SHP77 treated with DMSO at 0.1 percent for 48 hours (cell line): Measurements from ENCODE around the gene ZNF358.

Experiments
- DNase-seq: peaks from one replicate; lab custom pipeline; 2025; lab: John Stamatoyannopoulos, UW

ZNF358 gene

DNA sequence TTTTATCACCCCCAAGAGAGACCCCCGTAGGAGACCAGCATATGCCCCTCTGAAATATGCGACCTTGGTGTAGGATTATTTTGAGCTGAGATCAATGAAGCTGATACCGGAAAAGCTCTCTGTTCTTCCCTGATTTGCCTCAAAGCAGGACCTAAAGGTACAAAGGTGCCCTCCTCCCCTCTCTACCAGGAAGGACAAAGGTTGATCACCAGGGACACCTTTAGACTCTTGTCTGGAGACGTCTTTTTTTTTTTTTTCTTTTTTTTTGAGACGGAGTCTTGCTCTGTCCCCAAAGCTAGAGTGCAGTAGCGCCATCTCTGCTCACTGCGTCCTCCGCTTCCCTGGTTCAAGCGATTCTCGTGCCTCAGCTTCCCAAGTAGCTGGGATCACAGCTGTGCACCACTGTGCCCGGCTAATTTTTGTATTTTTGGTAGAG is 26.3 kb upstream of the ZNF358 start:
- no peak for DNase-seq

DNA sequence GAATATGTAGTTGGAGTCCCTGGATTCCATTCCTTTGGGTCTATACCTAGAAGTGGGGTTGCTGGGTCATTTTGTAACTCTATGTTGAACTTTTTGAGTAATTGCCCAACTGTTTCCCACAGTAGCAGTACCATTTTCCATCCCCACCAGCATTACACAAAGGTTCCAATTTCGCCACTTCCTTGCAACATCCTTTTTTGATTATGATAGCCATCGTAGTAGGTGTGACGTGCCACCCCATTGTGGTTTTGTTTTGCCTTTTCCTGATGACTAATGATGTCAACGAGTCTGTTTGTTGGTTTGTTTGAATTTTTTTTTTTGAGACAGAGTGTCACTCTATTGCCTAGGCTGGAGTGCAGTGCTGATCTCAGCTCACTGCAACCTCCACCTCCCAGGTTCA is 23.8 kb upstream of the ZNF358 start:
- DNase-seq, result no peak

DNA sequence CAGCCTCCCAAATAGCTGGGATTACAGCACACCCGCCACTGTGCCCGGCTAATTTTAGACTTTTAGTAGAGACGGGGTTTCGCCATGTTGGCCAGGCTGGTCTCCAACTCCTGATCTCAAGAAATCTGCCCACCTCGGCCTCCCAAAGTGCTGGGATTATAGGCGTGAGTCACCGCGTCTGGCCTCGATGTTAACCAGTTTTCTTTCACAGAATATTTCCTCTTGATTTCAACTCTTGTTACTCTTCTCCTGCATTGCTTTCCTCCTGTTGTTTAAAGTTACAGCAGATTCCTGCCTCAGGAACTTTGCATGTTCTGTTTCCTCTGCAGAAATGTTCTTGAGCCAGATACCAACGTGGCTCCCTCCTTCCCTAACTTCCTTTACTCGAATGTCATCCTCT is 23.3 kb upstream of the ZNF358 start:
- DNase-seq, result no peak

DNA sequence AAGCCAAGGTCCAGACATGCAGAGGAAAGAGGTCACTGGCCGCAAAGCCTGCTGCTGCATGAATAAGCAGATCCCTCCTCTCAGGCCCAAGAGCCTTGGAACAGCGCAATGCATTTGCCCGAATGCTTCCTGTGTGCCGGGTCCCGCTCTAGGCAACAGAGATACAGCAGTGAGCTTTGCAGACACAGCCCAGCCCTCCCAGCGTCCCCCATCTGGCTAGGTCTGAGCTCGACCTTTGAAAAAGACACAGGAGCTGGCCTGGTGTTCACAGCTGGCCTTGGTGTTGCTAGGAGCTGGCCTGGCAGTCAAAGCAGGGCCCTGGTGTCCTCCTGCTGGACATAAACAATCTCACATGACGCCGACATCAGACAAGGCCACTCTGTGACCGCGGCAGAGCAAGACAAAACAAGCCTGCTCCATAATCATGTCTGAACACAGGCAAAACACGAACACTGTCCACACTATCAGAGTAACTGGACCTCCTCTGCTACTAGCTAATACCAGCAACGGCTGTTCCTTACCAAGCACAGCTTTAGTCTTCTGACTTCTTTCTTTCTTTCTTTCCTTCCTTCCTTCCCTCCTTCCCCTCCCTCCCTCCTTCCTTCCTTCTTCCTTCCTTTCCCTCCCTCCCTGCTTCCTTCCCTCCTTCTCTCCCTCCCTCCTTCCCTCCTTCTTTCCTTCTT is 21.3 kb upstream of the ZNF358 start:
- DNase-seq, result peak; percentile 13

DNA sequence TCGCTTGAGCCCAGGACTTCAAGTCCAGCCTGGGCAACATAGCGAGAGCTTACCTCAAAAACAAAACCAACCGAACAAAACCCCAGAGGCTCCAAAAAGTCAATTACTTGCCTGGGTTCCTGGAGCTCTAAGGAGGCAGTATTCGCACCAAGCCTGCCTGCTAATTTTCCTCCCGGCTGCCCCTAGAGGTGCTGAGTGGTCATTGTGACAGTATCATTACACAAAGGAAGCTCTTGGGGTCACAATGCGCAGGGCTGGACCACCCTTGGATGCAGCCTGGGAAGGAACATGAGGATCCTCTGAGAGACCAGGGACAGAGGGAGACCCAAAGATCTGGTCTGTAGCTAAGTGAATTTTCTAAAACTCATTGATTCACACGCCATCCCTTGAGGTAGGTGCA is 18.6 kb upstream of the ZNF358 start:
- DNase-seq, result no peak

DNA sequence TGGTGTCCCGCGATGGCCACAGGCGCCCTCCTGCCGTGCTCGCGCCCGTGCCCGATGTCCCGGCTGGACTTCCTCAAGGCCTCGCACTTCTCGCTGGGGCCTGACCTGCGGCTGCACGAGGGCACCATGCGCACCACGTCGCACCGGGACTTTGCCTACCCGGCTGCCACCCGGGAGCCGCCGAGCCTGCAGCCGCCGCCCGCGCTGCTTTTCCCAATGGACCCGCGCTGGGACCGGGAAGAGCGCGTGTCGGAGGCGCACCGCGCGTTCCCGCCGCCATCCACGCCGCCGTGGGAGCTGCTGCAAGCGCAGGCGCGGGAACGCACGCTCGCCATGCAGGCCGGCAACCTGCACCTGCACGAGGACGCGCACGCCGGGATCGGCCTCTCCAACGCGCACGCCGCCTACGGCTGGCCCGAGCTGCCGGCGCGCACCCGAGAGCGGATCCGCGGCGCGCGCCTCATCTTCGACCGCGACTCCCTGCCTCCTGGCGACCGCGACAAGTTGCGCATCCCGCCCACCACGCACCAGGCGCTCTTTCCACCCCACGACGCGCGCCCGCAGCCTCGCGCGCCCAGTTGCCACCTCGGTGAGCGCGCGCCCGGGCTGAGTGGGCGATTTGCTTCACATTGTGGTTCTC is 15.0 kb upstream of the ZNF358 start:
- peak; percentile 51 for DNase-seq

DNA sequence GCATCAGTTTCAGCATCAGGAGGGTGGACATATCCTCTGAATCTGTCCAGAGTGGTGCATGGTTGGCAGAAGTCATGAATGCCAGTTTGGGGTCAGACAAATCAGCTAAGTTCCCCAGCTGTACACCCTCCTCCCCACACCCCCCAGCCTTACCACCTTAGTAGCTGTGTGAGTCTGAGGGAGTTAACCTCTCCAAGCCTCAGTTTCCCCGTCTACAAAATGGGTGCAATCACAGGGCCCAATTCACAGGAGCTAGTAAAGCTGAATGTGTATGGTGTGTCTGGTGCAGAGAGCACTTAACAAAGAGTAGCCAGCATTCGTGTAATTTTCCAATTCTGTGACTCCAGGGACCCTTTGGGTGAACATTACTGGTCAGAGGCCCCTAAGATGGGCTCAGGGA is 13.4 kb upstream of the ZNF358 start:
- no peak for DNase-seq

DNA sequence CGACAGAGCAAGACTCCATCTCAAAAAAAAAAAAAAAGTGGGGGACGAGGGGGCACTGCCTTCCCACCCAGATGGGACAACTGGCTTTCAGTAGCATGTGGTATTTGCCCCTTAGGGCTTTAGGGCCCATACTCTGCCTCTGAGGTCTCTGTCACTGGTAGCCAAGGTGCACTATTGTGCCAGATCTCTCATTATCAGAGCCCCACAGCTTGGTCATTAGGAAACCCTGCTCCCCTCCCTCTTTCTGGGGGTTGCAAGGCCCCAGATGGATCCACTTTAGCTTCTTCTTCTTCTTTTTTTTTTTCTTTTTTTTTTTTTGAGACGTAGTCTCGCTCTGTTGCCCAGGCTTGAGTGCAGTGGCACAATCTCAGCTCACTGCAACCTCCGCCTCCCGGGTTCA is 11.2 kb upstream of the ZNF358 start:
- DNase-seq, result no peak

DNA sequence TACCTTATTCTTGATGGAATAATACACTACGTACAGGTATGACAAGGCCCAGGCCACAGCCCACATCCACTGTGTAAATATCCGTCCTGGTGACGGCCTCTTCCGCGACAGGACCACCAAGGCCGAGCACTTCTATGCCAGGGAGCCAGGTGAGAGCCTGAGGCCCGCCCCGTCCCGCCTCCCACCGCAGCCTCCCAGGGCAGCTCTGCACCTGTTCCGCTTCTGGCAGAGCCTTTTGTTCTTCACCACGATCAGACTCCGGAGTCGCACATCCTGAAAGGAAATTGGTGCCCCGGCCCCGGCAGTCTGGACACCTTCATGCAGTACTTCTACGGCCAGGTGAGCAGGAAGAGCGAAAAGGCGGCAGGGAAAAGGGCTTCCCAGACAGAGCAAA is 10.6 kb upstream of the ZNF358 start:
- DNase-seq, result no peak

DNA sequence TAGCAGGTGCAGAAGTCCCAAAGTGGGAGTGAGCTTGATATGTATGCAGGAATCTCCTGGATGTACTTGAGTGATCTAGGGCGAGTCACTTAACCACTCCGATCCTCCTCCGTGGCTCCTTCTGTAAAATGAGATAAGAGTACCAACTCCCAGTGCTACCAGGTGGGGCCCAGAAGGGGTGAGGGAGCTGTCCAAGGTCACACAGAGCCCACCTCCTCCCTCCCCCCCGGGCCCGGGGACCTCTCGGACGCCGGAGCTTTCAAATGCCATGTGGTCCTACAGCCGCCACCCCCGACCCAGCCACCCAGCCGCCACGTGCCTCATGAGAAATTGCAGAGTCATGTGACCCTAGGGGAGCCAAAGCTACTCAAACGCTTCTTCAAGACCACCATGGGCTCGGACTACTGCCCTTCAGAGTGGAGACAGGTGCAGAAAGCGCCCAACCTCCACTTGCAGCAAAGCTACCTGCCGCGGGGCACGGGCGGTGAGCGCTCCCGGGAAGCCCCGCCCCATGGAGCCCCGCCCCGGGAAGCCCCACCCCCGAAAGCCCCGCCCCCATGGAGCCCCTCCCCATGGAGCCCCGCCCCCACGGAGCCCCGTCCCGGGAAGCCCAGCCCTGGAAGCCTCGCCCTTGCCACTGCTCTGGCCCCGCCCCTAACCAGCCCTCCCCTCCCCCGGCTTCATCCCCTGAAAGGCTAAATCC is 10.1 kb upstream of the ZNF358 start:
- DNase-seq, result no peak

DNA sequence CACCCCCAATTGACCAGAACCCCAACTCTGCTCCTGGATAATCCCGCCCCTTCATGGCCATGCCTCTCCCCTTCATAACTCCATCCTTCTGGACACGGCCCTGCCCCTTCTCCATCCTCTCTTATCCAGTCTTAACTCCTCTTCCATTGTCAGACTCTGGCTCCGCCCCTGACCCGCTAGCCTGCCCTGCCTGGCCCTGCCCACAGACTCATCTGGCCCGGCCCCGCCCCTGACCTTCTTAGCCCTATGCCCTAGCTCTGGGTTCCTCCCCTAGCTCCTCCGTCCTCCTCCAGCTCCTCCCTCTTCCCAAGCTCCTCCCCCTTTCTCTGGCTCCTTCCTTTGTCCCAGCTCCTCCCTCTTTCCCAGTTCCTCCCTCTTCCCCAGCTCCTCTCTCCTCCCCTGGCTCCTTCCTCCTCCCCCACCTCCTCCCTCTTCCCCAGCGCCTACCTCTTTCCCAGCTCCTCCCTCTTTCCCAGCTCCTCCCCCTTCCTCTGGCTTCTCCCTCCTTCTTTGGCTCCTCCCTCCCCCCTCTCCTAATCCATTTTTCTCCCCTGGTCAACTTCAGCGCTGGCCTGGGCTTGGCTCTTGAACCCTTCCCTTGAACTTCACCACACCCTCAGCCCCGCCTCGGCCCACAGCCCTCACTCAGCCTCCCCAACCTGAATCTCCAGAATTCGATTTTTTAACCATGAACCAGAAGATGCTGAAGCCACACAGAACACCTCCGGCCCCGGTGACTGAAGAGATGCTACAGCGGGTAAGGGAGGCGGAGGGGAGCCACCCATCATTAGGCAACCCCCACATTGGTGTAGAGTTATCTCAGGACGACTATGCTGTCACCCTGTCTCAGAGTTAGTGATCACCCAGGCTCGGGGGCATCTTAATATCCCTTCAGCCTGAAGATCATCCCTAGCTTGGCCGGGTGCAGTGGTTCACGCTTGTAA is 9.2 kb upstream of the ZNF358 start:
- DNase-seq, result peak; percentile 75

DNA sequence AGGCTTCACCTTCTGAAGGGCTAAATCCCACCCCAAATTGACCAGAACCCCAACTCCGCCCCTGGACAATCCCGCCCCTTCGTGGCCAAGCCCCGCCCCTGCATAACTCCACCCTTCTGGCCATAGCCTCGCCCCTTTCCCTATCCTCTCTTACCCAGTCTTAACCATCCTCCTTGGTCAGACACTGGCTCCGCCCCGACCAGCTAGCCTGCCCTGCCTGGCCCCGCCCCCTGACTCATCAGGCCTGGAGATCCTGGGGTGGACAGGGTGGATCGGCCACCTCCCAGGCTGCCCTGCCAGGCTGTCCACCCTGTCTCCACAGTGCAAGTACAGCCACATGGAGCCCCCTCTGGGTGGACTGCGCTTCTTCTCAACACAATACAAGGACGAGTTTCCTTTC is 8.0 kb upstream of the ZNF358 start:
- peak; percentile 19 for DNase-seq

DNA sequence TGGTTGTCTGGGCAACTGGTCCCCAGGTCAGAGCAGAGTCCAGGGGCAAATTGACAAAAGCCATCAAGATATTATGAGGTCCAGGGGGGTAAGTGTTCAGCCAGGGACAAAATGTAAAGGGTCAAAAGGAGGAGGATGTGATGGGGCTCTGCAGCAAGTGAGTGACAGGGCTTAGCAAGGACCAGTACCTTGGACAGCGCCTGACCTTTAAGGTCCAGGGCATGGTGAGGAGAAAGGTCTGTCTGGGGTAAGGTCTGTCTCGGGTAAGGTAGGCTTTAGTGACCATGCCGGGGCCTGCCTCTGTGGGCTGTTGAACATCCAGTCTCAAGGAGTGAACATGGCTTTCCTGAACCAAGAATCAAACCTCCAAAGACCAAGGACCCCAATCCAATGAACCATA is 6.3 kb upstream of the ZNF358 start:
- no peak for DNase-seq

DNA sequence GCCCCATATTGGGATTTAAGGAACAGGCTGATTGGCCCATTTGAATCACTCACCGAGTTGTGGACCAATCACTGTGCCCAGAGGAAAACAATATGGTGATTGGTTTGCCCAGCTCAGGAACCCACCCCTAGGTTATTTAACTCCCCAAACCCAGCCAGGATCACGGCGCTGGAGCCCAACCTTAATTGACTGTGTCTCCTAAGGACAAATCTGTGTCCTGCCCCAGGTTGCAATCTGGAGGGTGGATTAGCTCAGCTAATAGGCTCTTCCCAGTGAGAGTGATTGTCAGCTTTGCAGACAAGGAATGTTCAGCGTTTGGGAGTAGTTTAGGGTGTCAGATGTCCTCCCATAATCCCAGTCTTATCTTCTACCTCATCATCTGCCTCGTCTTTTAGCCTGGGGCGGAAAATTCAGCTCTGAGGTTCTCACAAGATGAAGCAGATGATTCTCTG is 3.5 kb upstream of the ZNF358 start:
- no peak for DNase-seq

DNA sequence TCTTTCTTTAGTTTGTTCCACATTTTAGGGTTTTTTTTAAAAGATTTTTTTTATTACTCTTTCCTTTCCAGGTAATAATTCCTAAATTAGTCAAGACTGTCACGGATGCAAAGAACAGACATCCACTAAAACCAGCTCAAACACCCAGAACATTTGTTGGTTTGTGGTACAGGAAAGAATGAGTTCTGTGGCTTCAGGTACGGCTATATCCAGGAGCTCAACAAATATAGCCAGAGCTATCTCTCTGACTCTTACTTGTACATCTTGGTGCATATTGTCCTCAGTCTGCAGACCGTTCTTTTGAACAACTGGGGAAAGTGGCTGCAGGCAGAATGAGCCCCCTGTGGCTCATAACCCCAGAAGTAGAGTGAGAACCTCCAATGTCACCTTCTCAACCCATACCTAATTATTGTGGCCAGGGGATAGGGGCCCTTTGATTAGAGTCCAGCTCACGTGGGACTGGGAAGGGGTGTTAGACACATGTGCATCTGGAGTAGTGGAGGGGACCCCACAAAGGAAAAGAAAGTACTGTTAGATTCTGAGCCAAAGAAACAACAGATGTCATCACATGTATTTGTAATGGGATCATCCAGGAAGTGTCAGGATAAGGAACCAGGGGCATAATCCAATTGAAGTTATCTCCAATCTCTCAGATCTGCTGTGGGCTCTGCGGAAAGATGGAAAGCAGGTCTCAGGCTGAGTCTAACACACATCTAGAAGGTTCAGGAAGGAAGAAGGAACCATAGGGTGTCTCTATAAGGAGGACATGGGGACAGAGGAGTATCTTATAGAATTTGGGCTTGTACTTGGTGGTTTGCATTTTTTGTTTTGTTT is 1.9 kb upstream of the ZNF358 start:
- DNase-seq, result no peak

DNA sequence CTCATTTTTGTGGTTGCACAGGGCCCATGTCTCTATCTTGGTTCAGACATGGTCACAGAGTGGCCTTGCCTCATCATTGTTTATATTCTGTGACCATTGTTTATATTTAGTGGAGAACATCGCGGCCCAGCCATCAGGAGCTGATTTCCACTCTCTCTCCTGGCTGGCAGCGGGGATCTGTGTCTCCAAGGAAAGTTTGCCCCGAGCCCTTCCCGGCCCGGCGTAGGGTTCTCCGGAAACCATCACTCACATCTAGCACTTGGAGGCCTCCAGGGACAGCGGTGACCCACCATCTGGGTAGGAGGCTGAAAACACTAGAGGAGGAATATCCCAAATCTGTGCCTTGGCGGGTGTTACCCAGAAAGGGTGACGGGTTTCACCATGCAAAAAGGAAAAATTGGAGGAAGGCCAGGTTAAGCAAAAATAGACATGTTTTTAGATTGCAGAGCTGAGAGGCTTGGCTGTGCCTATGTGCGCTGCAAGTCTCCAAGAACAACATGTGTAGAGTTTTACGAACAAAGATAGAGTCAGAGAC is 726 bp upstream of the ZNF358 start:
- DNase-seq, result no peak

DNA sequence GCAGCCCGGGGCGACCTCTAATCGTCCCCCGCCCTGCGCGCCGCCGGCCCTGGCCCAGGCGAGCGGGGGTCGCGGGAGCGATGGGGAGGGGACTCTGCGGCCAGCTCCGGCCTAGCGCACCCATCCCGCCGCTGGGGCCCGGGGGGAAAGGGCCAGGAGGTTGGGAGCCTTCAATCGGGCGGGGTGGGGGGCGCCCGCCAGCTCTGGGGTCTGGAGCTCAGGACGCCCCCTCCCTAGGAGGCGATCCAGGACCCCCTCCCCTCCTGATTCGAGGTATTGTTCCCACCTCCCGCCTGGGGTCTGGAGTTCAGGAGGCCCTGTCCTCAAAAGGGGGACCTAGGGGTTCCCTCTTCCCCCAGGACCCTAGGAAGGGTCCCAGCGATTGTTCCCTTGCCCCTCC is 430 bp downstream of the ZNF358 start:
- no peak for DNase-seq

DNA sequence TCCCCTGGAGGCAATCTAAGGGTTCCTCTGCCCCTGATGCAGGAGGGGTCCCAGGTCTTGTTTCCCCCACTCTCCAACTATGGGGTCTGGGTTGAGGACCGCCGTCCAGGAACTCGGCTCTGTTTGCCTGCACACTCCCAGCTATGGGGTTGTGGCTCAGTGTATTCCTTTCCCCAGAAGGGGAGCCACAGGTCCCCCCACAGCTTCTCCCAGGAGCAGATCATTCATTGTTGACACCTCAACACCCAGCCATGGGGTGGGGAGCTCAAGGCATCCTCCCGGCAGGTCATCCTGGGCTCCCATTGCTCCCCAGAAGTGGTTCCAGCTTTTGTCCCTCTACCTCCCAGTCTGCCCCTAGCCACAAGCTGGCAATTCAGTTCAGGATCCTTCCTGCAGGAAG is 975 bp downstream of the ZNF358 start:
- no peak for DNase-seq

DNA sequence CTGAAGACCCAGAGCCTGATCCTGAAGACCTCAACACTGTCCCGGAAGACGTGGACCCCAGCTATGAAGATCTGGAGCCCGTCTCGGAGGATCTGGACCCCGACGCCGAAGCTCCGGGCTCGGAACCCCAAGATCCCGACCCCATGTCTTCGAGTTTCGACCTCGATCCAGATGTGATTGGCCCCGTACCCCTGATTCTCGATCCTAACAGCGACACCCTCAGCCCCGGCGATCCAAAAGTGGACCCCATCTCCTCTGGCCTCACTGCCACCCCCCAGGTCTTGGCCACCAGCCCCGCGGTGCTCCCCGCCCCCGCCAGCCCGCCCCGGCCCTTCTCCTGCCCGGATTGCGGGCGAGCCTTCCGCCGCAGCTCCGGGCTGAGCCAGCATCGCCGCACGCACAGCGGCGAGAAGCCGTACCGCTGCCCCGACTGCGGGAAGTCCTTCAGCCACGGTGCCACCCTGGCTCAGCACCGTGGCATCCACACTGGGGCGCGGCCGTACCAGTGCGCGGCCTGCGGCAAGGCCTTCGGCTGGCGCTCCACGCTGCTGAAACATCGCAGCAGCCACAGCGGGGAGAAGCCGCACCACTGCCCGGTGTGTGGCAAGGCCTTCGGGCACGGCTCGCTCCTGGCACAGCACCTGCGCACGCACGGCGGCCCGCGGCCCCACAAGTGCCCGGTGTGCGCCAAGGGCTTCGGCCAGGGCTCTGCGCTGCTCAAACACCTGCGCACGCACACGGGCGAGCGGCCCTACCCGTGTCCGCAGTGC is 3.6 kb downstream of the ZNF358 start:
- no peak for DNase-seq
